Neutrophil (primary cell): ENCODE measurements around the gene CBX7.
A peak's percentile ranks its signal among the peaks of the same experiment; 100 is the strongest.
"Not testable (repeated sequence)": the region's sequence is repeated elsewhere in the genome, so short reads cannot be mapped to it uniquely, and the experiment has no call there.

Experiments
- H3K27ac ChIP-seq: fragments of 200-600 bp; sonication (generic); 2 replicates; pipeline ENCODE4 v1.5.1; 2016; ENCODE audit warnings: mild to moderate bottlenecking, moderate library complexity
- H3K27me3 ChIP-seq: fragments of 200-600 bp; sonication (generic); 2 replicates; pipeline ENCODE4 v1.6.0; 2016; ENCODE audit warnings: mild to moderate bottlenecking
- H3K36me3 ChIP-seq: fragments of 200-600 bp; sonication (generic); 2 replicates; pipeline ENCODE4 v1.5.1; 2017
- H3K4me1 ChIP-seq, 2 experiments: fragments of 200-600 bp in 1 of 2; sonication (generic) in 1 of 2; 1 replicate in 1 of 2; 2 replicates in 1 of 2; pipeline versions ENCODE4 v1.5.1 to v1.6.1; 2013 to 2016; ENCODE audit warnings: low read depth in 1 of 2, low read length in 1 of 2, mild to moderate bottlenecking in 1 of 2, moderate library complexity in 1 of 2; ENCODE audit not compliant: control insufficient read depth in 1 of 2, insufficient read depth in 1 of 2
- H3K4me3 ChIP-seq, 2 experiments: fragments of 200-600 bp in 1 of 2; sonication (generic) in 1 of 2; 1 replicate in 1 of 2; 2 replicates in 1 of 2; pipeline ENCODE4 v1.5.1; 2013 to 2016; ENCODE audit warnings: low read depth in 1 of 2, low read length in 1 of 2, mild to moderate bottlenecking in 1 of 2, moderate library complexity in 1 of 2
- H3K9me3 ChIP-seq: fragments of 200-600 bp; sonication (generic); 2 replicates; pipeline ENCODE4 v1.5.1; 2016
- TF ChIP-seq, protein P1 (sequence below): fragments of 200-600 bp; sonication (generic); IDR thresholded peaks from 2 replicates; pipeline ENCODE4 v1.5.1; 2016; ENCODE audit warnings: antibody characterized with exemption

Gene CBX7

DNA sequence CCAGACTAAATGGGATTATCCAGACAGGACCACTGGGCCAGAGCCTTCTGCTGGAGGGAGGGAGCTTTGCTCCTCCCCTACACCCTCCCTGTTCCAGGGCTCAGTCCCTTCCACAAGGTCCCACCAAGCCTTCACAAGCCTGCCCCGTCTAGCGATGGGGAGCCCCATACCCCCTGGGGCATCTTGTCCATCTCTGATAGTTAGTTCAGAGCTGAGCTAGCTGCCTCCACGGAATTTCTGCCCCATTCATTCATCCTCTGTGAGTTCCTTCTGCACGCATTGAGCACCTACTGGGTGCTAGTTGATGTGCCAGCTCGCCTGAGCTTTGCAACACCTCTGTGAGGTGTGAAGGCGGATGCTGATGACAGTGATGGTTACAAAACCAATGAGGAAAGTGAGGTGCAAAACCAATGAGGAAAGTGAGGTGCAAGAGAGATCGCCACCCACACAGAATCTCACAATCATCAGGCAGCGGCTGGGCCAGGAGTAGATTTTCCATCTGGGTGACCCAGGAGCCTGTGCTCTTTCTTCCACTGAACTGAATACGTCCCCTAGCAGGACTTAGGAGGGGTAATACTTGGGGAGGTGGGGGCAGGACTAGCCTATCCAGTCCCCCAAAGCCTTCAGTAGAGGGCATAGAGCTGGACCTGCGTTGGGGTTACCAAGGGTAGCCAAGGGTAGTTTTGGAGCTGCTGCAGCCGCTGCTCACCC is 21.5 kb upstream of the CBX7 start:
- Histone ChIP-seq H3K4me1 (peaks cover 35 to 37% of the 10 kb centered on the region in 2 experiments), H3K36me3 (no peaks in the 10 kb centered on the region), H3K27me3 (peaks cover 28% of the 10 kb centered on the region), H3K9me3 (no peaks in the 10 kb centered on the region), H3K4me3 (peak overlapping the region; percentile 40 to 41), H3K27ac (peak overlapping the region; percentile 91)
- TF ChIP-seq, protein P1, sequence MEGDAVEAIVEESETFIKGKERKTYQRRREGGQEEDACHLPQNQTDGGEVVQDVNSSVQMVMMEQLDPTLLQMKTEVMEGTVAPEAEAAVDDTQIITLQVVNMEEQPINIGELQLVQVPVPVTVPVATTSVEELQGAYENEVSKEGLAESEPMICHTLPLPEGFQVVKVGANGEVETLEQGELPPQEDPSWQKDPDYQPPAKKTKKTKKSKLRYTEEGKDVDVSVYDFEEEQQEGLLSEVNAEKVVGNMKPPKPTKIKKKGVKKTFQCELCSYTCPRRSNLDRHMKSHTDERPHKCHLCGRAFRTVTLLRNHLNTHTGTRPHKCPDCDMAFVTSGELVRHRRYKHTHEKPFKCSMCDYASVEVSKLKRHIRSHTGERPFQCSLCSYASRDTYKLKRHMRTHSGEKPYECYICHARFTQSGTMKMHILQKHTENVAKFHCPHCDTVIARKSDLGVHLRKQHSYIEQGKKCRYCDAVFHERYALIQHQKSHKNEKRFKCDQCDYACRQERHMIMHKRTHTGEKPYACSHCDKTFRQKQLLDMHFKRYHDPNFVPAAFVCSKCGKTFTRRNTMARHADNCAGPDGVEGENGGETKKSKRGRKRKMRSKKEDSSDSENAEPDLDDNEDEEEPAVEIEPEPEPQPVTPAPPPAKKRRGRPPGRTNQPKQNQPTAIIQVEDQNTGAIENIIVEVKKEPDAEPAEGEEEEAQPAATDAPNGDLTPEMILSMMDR = no peak

DNA sequence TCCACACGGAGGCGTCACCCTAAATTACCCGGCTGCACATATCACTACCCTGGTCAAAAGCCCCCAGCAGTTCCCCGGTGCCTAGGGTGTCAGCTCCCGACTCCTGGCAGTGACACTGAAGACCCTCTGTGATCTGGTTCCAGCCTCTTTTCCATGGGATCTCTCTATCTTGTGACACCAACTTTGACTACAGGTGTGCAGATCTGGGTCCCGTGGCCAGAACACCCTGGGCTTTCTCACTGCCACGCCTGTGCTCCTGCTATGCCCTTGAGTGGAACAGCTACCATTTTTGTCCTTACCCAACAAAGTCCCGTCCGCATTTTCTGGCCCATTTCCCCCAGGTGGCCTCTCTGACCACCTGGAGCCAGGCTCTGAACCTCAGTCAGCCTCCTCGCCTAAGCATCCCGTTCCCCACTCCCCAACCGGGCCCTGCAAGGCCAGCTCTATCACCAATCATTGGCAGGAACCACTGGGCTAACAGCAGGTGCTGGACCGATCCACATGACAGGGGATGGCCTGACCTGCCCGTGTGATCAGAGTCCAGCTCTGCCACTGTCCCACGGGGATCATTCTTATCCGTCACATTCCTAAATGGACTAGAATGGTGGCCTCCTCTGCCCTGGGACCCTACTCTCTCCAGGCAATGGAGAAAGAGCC is 20.7 kb upstream of the CBX7 start:
- peaks cover 35 to 37% of the 10 kb centered on the region in 2 experiments for H3K4me1 ChIP-seq
- TF ChIP-seq, protein P1 = no peak
- H3K9me3 ChIP-seq = no peaks in the 10 kb centered on the region
- peak overlapping the region; percentile 91 for H3K27ac ChIP-seq
- H3K36me3 ChIP-seq = no peaks in the 10 kb centered on the region
- peaks cover 33% of the 10 kb centered on the region for H3K27me3 ChIP-seq
- H3K4me3 ChIP-seq = no peak overlapping the region

- H3K4me3 ChIP-seq, H3K27ac ChIP-seq, H3K9me3 ChIP-seq, H3K36me3 ChIP-seq: not testable (repeated sequence)
- peaks cover 38% of the 10 kb centered on the region for H3K27me3 ChIP-seq
- H3K4me1 ChIP-seq = peaks cover 35 to 37% of the 10 kb centered on the region in 2 experiments
Measured at GRCh38 chr22:39172265-39173049, 20.0 kb upstream of the CBX7 start.

DNA sequence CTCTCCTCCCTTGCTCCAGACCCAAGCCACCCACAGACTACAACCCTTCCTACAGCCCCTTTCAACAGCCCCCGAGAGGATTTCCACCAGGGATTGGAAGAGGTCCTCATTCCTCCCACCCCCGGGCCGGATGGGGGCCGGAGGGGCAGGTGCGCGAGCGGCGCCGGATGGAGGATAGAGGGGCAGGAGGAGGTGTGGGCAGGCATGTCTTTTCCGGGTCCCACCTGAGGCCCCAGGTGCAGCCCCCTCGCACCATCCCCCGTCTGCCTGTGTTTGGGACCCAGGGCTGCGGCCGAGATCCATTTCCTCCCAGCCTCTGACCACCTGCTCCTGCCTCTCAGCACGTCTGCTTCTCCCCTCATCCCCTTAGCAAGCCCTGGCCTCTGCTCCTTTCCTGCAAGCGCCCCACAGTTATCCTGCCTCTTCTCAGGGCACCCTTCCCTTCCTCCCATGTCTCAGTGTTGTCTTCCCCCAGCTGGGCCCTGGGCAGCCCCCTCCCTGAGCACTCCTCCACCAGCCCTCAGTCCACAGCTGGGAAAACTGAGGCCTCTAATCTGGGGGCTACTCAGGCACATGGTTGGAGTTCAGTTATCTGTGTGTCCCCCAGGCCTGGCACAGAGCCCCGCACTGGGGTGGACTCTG is 19.3 kb upstream of the CBX7 start:
- Histone ChIP-seq H3K4me1 (peaks cover 35 to 37% of the 10 kb centered on the region in 2 experiments), H3K4me3 (no peak overlapping the region), H3K9me3 (no peaks in the 10 kb centered on the region), H3K27ac (no peak overlapping the region), H3K27me3 (peaks cover 45% of the 10 kb centered on the region), H3K36me3 (no peaks in the 10 kb centered on the region)
- TF ChIP-seq, protein P1 = no peak

DNA sequence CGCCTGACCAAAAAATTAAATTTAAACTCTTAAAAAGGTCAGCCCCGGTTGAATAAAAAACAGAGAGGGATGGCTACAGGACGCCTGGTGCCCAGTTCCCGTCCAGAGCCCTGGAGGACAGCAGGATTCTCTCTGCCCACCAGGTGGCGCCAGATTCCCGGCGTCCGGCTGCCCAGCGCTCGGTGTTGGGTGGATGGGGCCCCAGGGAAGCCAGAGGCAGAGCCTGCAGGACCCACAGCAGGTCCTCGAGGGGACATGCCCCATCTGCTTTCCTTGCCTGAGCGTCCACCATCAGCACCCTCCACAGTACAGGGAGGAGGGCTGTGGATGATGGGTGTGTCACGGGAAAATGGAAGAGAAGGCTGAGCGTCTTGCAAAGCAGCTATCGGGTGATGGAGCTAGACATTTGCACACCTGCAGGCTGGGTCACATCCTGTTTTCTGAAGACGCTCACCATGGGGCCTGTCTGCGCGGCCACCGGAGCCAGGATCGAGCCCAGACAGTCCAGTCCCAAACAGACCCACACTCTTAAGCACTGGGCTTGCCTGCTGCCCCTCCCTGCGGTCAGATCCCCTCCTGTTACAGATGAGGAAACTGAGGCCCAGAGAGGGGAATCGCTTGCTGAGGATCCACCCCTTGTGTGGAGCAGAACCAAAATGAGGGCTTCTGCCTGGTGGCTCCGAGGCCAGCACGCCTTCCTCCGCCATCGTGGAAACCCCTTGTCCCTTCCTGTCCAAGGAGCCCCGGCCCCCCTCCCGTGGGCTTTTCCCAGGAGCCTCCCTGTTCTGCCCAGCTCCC is 18.5 kb upstream of the CBX7 start:
- Histone ChIP-seq H3K4me3 (peak overlapping the region; percentile 33 to 49), H3K9me3 (no peaks in the 10 kb centered on the region), H3K27me3 (peaks cover 49% of the 10 kb centered on the region), H3K36me3 (no peaks in the 10 kb centered on the region), H3K4me1 (peaks cover 35 to 37% of the 10 kb centered on the region in 2 experiments), H3K27ac (no peak overlapping the region)
- TF ChIP-seq, protein P1 = peak; percentile 95
